GM18505 (cell line): Measurements from ENCODE around the gene VCAN.

Experiments used
- ATAC-seq: cut with Tn5 transposase; IDR thresholded peaks from one replicate; pipeline ENCODE4 v1.9.1; 2021; ENCODE audit not compliant: unreplicated experiment
- POLR2A ChIP-seq: IDR thresholded peaks from 4 replicates; pipeline ENCODE4 v1.6.1; 2011; ENCODE audit warnings: borderline replicate concordance; ENCODE audit not compliant: insufficient read depth, insufficient read length; ENCODE audit errors: extremely low read depth

Gene VCAN

GRCh38 chr5:83524345-83524744, 52.8 kb downstream of the VCAN start:
- no peak for ATAC-seq
- no peak for TF ChIP-seq POLR2A

GRCh38 chr5:83524991-83525390, 53.4 kb downstream of the VCAN start:
- no peak for TF ChIP-seq POLR2A
- ATAC-seq, result no peak

- no peak for TF ChIP-seq POLR2A
- no peak for ATAC-seq
Measured at GRCh38 chr5:83526289-83526688, 54.7 kb downstream of the VCAN start.

- no peak for ATAC-seq
- no peak for TF ChIP-seq POLR2A
Measured at GRCh38 chr5:83527221-83527620, 55.7 kb downstream of the VCAN start.

GRCh38 chr5:83527722-83528438, 56.3 kb downstream of the VCAN start:
- no peak for ATAC-seq
- TF ChIP-seq POLR2A, result no peak

GRCh38 chr5:83528439-83528769, 56.9 kb downstream of the VCAN start:
- no peak for TF ChIP-seq POLR2A
- no peak for ATAC-seq

- no peak for ATAC-seq
- TF ChIP-seq POLR2A, result no peak
Measured at GRCh38 chr5:83530193-83530592, 58.6 kb downstream of the VCAN start.

- no peak for ATAC-seq
- no peak for TF ChIP-seq POLR2A
Measured at GRCh38 chr5:83531661-83532060, 60.1 kb downstream of the VCAN start.

- TF ChIP-seq POLR2A, result no peak
- peak; percentile 95 for ATAC-seq
Measured at GRCh38 chr5:83538786-83539462, 67.4 kb downstream of the VCAN start.

- TF ChIP-seq POLR2A, result no peak
- ATAC-seq, result no peak
Measured at GRCh38 chr5:83539463-83539790, 67.9 kb downstream of the VCAN start.

- ATAC-seq, result no peak
Measured at GRCh38 chr5:83540105-83540504, 68.6 kb downstream of the VCAN start.

GRCh38 chr5:83540783-83541182, 69.2 kb downstream of the VCAN start:
- TF ChIP-seq POLR2A, result no peak
- no peak for ATAC-seq

More at GRCh38 chr5:83540105-83540504, 68.6 kb downstream of the VCAN start:
- TF ChIP-seq POLR2A, result no peak

GRCh38 chr5:83542839-83543238, 71.3 kb downstream of the VCAN start:
- TF ChIP-seq POLR2A, result no peak
- no peak for ATAC-seq

GRCh38 chr5:83543898-83544297, 72.4 kb downstream of the VCAN start:
- TF ChIP-seq POLR2A, result no peak

More at GRCh38 chr5:83543898-83544297, 72.4 kb downstream of the VCAN start:
- ATAC-seq, result no peak
